Skin epidermis (tissue), 12 donors: Measurements from ENCODE around the gene SLC35A5.
"Not testable (repeated sequence)": the region's sequence is repeated elsewhere in the genome, so short reads cannot be mapped to it uniquely, and the experiment has no call there.

Source experiments
- H3K27ac ChIP-seq, 21 experiments: fragments of 200-600 bp; sonication (generic) in 11 of 21; one replicate each; pipeline ENCODE4 v1.5.0; 2020; ENCODE audit warnings: mild to moderate bottlenecking in 3 of 21, inconsistent platforms in 2 of 21, moderate library complexity in 2 of 21
- H3K4me3 ChIP-seq, 7 experiments: fragments of 200-600 bp; sonication (generic) in 2 of 7; one replicate each; pipeline ENCODE4 v1.5.0; 2020; ENCODE audit warnings: inconsistent platforms in 2 of 7, mild to moderate bottlenecking in 2 of 7, moderate library complexity in 1 of 7

Gene SLC35A5, protein sequence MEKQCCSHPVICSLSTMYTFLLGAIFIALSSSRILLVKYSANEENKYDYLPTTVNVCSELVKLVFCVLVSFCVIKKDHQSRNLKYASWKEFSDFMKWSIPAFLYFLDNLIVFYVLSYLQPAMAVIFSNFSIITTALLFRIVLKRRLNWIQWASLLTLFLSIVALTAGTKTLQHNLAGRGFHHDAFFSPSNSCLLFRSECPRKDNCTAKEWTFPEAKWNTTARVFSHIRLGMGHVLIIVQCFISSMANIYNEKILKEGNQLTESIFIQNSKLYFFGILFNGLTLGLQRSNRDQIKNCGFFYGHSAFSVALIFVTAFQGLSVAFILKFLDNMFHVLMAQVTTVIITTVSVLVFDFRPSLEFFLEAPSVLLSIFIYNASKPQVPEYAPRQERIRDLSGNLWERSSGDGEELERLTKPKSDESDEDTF

GRCh38 chr3:112561734-112562529 lies at the start of gene SLC35A5, which contains the start of gene ATG3:
Gene SLC35A5 (plus strand): TSS chr3:112562045. CDS start chr3:112563404, 1,359 bp downstream.
Gene ATG3 (minus strand): TSS chr3:112561962. CDS start chr3:112561528, 434 bp downstream.
- Histone ChIP-seq H3K4me3 (peak within 1 kb of the TSS; percentile 72 to 94 (median 90)), H3K27ac (peak within 1 kb of the TSS; percentile 81 to 97 (median 94))

- Histone ChIP-seq H3K4me3 (no peak overlapping the region), H3K27ac (no peak overlapping the region)
Measured at GRCh38 chr3:112512320-112512719, 49.5 kb upstream of the SLC35A5 start.

DNA sequence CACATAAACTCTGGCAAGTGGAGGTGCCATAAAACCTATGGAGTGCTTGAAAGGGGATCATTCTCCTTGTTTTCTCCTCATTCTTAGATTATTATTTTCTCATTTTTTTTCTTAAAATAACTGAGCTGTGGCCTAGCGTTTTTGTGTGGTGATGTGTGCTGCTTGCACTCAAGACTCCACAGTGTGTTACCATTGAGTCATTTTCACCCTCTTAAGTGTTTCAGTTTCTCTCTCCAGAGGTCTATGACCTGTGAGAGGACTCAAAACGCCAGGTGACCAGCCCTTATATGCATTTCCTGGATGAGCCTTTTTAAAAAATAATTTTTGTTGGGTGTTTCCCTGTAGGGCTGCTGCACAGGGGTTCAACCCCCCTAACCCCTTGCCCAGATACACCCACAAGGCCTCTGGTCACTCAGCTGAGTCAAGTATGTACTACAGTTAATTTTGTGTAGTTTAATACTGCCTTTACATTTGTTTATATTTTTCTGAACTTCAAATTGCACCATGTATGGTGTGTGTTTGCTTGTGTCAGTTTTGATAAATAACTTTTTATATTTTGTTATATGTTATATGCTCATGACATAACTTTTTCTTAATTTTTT lies 47.2 kb upstream of the SLC35A5 start:
- H3K4me3 ChIP-seq: no peak overlapping the region
- no peak overlapping the region for H3K27ac ChIP-seq

GRCh38 chr3:112518970-112519369 lies 42.9 kb upstream of the SLC35A5 start:
- H3K4me3 ChIP-seq: not testable (repeated sequence)
- peak overlapping the region in 1 of 21 experiments; percentile 33 for H3K27ac ChIP-seq

DNA sequence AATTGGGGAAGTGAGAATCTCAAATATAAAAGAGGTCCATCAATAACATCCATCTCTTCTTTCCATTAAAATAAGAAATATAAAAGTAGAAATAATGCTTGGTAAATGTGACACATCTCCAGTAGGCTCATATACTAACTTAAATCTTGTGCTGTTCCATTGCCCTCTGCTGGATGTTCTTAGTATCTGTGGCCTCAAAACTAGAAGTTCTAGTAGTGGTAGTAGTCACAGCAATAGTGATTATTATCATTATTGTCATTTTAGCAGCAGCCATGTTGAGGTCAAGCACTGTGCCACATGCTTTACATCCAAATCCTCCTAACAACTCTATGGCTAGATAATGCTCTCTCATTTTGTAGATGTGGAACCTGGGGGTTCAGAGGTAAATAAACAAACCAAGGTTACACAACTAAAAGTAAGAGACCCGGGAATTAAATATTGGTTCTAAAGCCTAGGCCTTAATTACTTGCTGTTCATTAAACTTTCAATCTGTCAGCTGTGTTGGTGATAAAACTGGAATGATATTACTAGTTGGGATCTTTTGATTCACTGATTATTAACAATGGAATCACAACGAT lies 42.3 kb upstream of the SLC35A5 start:
- no peak overlapping the region for H3K27ac ChIP-seq
- H3K4me3 ChIP-seq: no peak overlapping the region

DNA sequence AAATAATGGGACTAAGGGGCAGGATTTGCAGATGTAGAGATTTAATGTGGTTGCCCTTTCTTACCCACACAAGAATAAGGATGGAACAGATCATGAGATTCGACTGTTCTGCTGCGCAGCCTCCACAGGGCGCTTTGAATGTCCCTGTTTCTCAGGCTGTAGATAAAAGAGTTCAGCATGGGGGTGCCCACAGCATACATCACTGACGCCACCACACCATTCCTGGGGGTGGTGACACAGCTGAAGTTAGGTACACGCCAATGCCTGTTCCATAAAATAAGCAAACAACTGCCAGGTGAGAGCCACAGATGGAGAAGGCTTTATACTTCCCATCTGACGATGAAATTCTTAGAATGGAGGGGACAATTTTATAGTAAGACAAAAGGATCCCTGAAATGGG lies 37.7 kb upstream of the SLC35A5 start:
- not testable (repeated sequence) for H3K4me3 ChIP-seq, H3K27ac ChIP-seq

DNA sequence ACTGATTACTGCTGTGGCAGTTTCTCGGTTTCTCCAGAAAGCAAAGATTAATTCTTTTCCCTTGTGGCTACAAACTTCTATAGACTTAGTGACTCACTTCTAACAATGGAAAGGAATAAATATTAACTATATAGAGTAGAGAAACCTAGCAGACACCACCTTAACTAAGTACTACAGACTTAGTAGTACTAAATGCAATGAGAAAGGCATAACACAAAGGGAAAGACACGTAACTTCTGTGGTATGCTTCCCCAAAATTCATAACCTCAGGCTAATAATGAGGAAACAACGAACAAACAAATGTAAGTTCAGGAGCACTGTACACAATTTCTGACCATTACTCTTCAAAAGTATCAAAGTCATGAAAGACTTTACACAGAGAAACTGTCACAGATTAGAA lies 31.3 kb upstream of the SLC35A5 start:
- H3K27ac ChIP-seq: no peak overlapping the region
- no peak overlapping the region for H3K4me3 ChIP-seq

DNA sequence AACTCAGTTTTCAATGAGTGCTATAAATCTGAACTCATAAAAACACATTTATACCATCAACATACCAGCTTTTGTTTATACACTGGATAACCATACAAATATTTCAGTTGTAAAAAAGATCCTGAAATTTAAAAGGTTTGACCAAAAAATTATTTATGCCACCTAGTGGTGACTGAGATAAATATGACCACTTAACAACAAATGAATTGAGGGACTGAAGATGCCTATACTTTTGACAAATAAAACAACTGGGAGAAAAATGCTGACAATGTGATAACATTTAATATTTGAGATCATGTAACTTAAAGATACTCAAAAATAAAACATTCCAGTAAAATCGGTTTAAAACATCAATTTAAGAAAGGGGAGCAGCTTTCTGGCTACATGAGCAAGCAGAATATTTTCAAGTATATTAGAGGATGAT lies 30.5 kb upstream of the SLC35A5 start:
- Histone ChIP-seq H3K4me3 (no peak overlapping the region), H3K27ac (no peak overlapping the region)

DNA sequence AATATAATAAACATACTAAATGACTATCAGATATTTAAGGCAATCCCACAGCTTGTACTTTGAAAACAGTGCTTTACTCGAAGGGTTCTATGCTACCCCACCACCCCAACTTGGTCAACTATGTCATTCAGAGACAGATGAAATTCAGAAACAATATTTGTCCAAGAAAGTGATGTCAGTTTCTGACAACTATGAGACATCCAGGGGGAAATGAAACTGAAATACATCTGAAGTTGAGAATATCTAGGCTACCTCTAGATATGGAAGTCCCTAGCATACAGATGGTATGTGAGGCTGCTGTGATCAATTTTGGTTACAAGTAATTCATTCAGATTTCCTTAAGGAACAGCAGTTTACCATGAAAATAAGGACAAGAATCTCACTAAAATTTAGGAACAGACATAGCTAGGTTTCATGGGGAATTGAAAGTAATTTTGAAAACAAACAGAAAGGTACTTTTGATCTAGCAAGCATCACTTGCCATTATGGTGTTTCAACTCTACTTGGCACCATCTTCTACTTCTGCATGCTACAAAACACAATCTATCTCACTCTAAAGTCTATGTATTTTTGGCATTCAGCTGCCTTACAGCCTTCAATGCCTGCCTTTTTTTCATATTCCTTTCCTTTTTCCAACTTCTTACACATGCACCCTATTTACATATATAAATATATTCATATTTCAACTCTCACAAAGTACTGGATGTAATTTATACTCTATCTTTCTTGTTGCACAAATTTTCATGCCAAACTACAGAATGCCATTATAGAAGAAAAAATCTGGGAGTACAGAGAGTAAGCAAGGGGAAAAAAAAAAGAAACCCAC lies 21.8 kb upstream of the SLC35A5 start:
- Histone ChIP-seq H3K4me3 (no peak overlapping the region), H3K27ac (no peak overlapping the region)

DNA sequence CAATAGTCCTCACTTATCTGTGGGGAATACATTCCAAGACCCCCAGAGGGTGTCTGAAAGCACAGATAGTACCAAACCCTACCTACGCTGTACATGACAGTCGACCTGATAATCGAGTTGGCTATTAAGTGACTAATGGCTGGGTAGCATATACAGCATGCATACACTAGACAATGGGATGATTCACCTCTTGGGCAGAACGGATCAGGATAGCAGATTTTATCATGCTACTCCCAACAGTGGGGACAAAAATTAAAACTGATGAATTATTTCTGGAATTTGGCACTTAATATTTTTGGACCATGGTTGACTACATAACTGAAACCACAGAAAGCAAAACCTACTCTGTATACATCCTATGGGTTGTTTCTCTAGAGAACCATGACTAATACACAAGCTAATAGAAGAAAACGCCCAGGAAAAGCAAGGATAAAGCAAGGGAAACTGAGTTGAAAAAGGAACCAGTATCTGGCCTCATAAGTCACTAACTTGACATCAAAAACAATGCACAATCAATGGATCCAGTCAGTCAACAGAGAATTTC lies 15.6 kb upstream of the SLC35A5 start:
- H3K4me3 ChIP-seq: no peak overlapping the region

GRCh38 chr3:112550859-112551258 lies 11.0 kb upstream of the SLC35A5 start:
- Histone ChIP-seq H3K27ac (no peak overlapping the region), H3K4me3 (no peak overlapping the region)

More for the DNA sequence above, 15.6 kb upstream of the SLC35A5 start:
- peak overlapping the region in 1 of 21 experiments; percentile 21 for H3K27ac ChIP-seq

DNA sequence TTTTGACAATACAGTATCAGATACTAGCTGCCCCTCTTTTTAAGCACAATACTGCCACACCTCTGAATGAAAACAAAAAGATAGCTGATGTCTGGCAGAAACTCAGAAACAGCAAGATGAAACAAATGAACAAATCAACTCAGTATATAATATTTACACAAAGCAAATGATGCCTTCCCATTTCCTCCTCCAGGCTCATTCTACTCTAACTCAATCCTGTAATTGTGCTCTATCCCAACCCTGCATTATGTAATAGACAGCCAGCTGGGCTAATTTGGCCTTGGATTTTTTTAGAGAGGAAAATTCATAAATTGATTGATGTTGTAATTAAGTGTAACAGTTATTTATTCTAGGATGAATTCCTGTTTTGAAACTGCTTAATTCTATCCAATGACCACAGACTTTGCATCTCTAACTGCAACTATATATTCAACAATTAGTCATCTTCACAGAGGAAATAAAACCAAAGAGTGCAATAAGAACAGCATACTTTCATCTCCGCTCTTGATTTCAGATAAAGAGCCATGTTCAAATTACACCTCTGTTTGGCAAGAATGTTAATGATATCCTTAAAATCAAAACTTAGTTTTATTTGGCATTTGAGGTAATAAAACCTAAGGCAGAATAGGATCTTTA lies 6.2 kb upstream of the SLC35A5 start:
- Histone ChIP-seq H3K27ac (peak overlapping the region in 1 of 21 experiments; percentile 43), H3K4me3 (no peak overlapping the region)

- no peak overlapping the region for H3K4me3 ChIP-seq
- H3K27ac ChIP-seq: peak overlapping the region in 2 of 21 experiments; percentile 5 to 8
Measured at GRCh38 chr3:112557976-112558375, 3.9 kb upstream of the SLC35A5 start.

DNA sequence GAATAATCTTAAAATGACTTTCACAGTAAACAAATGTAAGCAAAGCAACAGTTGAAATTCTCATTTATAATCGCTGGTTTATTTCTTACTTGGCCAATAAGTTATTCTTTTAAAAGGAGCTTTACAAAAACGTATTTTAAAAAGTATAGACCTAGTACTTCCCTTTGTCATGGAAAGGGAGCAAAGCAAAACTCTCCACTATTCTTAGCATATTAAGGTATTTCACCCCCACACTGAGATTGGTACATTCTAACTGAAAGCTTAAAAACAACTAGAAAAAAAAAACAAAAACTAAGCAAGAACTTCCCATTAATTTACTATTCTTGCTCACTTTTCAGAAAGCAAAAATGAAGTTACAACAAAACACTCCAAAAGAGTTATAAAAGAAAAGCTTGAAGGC lies 1.5 kb upstream of the SLC35A5 start:
- Histone ChIP-seq H3K27ac (peak overlapping the region in 17 of 21 experiments; percentile 89 to 97 (median 94)), H3K4me3 (peak overlapping the region; percentile 72 to 94 (median 90))

GRCh38 chr3:112560721-112561483 lies 943 bp upstream of the SLC35A5 start:
- peak overlapping the region; percentile 81 to 97 (median 94) for H3K27ac ChIP-seq
- H3K4me3 ChIP-seq: peak overlapping the region; percentile 72 to 94 (median 90)

- peak overlapping the region; percentile 72 to 94 (median 90) for H3K4me3 ChIP-seq
- peak overlapping the region; percentile 81 to 97 (median 94) for H3K27ac ChIP-seq
Measured at GRCh38 chr3:112561484-112561733, 436 bp upstream of the SLC35A5 start.

DNA sequence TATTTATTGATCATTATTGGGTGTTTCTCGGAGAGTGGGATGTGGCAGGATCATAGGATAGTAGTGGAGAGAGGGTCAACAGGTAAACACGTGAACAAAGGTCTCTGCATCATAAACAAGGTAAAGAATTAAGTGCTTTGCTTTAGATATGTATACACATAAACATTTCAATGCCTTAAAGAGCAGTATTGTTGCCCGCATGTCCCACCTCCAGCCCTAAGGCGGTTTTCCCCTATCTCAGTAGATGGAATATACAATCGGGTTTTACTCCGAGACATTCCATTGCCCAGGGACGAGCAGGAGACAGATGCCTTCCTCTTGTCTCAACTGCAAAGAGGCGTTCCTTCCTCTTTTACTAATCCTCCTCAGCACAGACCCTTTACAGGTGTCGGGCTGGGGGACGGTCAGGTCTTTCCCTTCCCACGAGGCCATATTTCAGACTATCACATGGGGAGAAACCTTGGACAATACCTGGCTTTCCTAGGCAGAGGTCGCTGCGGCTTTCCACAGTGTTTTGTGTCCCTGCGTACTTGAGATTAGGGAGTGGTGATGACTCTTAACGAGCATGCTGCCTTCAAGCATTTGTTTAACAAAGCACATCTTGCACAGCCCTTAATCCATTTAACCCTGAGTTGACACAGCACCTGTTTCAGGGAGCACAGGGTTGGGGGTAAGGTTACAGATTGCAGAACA lies 2.5 kb downstream of the SLC35A5 start:
- not testable (repeated sequence) for H3K4me3 ChIP-seq, H3K27ac ChIP-seq
